DOHH2 (cell line): Measurements from ENCODE around the gene LRP8.

Source experiments
- EZH2phosphoT487 ChIP-seq: fragments of 200-600 bp; sonication (generic); IDR thresholded peaks from 2 replicates; pipeline ENCODE4 v1.6.1; 2017; ENCODE audit warnings: borderline replicate concordance, mild to moderate bottlenecking, antibody characterized with exemption, low read length, moderate library complexity, mixed read lengths
- TF ChIP-seq, protein P1 (sequence below): fragments of 200-600 bp; sonication (generic); IDR thresholded peaks from one replicate; pipeline ENCODE4 v1.5.1; 2014; ENCODE audit warnings: antibody characterized with exemption, mild to moderate bottlenecking, low read depth, low read length; ENCODE audit not compliant: poor library complexity, severe bottlenecking

DNA sequence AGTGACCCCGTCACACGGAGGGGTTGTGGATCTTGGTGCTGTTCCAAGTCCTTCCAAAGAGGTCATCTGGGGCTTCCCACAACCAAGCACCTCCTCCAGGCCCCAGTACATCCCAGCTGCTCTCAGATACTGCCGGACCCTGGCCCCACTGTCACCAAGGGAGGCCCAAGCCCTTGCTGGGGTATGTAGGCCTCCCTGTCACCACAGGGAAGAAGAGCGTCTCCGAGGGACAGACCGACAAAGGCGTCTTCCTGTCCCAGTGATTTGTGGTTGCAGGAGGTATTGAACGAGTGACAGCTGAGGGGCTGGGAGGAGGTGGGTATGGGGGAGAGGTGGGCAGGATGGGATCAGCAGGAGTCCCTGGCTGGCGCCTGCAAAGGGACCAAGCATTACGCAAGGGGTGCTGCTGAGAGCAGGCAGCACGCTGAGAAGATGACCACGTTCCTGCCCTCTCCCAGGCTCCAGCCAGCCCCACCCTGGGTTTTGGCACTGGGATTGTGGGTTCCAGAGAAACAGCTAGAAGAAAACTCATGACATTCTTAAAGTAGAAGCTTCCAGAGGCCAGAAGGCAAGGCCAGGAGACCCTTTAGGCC is 29.7 kb downstream of the LRP8 start:
- TF ChIP-seq, protein P1, sequence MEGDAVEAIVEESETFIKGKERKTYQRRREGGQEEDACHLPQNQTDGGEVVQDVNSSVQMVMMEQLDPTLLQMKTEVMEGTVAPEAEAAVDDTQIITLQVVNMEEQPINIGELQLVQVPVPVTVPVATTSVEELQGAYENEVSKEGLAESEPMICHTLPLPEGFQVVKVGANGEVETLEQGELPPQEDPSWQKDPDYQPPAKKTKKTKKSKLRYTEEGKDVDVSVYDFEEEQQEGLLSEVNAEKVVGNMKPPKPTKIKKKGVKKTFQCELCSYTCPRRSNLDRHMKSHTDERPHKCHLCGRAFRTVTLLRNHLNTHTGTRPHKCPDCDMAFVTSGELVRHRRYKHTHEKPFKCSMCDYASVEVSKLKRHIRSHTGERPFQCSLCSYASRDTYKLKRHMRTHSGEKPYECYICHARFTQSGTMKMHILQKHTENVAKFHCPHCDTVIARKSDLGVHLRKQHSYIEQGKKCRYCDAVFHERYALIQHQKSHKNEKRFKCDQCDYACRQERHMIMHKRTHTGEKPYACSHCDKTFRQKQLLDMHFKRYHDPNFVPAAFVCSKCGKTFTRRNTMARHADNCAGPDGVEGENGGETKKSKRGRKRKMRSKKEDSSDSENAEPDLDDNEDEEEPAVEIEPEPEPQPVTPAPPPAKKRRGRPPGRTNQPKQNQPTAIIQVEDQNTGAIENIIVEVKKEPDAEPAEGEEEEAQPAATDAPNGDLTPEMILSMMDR: no peak
- no peak for TF ChIP-seq EZH2phosphoT487
